ENCODE measurements around the gene VWC2.

DNA sequence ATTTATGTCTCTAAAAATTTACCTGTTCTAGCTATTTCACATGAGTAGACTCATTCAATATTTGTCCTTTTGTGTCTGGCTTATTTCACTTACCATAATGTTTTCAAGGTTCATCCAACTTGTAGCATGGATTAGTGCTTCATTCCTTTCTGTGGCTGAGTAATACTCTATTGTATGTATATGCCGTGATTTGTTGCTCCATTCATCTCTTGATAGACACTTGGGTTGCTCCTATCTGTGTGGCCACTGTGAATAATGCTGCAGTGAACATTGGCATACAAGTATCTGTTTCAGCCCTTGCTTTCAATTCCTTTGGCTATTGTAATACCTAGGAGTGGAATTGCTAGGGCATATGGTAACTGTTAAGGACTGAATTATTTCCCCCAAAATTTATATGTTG, 86.9 kb downstream of the VWC2 start:
- TF ChIP-seq, protein P1, sequence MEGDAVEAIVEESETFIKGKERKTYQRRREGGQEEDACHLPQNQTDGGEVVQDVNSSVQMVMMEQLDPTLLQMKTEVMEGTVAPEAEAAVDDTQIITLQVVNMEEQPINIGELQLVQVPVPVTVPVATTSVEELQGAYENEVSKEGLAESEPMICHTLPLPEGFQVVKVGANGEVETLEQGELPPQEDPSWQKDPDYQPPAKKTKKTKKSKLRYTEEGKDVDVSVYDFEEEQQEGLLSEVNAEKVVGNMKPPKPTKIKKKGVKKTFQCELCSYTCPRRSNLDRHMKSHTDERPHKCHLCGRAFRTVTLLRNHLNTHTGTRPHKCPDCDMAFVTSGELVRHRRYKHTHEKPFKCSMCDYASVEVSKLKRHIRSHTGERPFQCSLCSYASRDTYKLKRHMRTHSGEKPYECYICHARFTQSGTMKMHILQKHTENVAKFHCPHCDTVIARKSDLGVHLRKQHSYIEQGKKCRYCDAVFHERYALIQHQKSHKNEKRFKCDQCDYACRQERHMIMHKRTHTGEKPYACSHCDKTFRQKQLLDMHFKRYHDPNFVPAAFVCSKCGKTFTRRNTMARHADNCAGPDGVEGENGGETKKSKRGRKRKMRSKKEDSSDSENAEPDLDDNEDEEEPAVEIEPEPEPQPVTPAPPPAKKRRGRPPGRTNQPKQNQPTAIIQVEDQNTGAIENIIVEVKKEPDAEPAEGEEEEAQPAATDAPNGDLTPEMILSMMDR (IDR thresholded peaks at IDR 0.05) = no peak
- TF ChIP-seq POLR2A (IDR thresholded peaks at IDR 0.05) = no peak
- TF ChIP-seq POLR2AphosphoS5 (IDR thresholded peaks at IDR 0.05) = no peak
